Chondrocyte (in vitro differentiated cells): Measurements from ENCODE around the gene XK. TPM values are rescaled to one million over a fixed set of nuclear protein-coding genes. Genes with fewer than 3 reads are reported as not detected.

Experiments used
- DNase-seq: peaks from one replicate; pipeline ENCODE4 v3.0.0; 2021; ENCODE audit warnings: mixed read lengths, low spot score
- H3K27ac Mint-ChIP-seq: one replicate; pipeline ENCODE4 v1.8.0; 2021; ENCODE audit warnings: mild to moderate bottlenecking, moderate library complexity, mixed read lengths; ENCODE audit not compliant: unreplicated experiment
- H3K27me3 Mint-ChIP-seq: 2 replicates; pipeline ENCODE4 v1.8.0; 2021; ENCODE audit warnings: low read depth, mixed read lengths
- H3K36me3 Mint-ChIP-seq: 2 replicates; pipeline ENCODE4 v1.8.0; 2021; ENCODE audit warnings: low read depth, mixed read lengths
- H3K4me1 Mint-ChIP-seq: 2 replicates; pipeline ENCODE4 v1.8.0; 2021; ENCODE audit warnings: low read depth, mild to moderate bottlenecking, mixed read lengths
- H3K4me3 Mint-ChIP-seq: one replicate; pipeline ENCODE4 v1.8.0; 2021; ENCODE audit warnings: mild to moderate bottlenecking, moderate library complexity, mixed read lengths; ENCODE audit not compliant: unreplicated experiment
- H3K9me3 Mint-ChIP-seq: 2 replicates; pipeline ENCODE4 v1.8.0; 2021; ENCODE audit warnings: low read depth, mixed read lengths
- total RNA-seq: library from RNA; stranded (reverse); gene quantifications from 3 replicates; pipeline ENCODE4 v1.2.1, GENCODE V29; 2021
- TF ChIP-seq, protein P1 (sequence below): fragments of 200-600 bp; sonication (generic); IDR thresholded peaks from 2 replicates; pipeline ENCODE4 v1.5.0; 2021; ENCODE audit warnings: antibody characterized with exemption, mild to moderate bottlenecking, moderate library complexity

The XK gene
- total RNA-seq, 1 donor from 2014 or later, result 0.07 TPM

DNA sequence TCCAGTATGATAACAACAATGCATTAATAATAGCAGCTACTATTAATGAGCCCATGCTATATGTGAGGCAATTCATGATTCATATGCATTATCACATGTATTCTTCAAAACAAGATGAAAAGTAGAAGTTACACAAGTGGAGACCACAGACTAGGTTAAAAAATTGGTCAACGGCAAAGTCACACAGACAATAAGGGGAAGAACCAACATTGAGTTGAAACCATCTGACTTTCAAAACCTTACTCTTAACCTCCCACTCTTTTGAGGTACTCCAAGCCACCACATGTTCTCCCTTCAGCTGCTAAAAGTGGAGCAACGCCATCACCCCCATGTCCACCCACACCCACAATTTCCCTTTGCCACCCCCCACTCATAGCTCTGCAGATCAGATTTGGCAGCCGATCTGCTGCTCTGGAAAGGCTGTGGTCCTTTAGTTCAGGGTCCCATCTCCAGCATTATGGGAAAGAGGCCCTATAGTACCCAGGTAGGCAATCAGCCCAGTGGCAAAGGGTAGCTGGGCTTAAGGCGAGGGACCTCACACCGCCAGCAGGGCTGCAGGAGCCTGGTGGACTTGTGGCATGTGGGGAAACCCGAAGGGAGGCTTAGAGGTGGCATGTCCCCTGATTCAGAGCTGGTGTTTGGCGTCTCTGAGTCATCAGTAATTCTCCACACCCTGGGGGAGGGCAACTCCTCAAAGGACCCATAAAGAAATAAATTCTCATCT lies 60.8 kb downstream of the XK start:
- H3K4me1 Mint-ChIP-seq, result no peaks in the 10 kb centered on the region
- H3K27me3 Mint-ChIP-seq, result peaks cover 7% of the 10 kb centered on the region
- no peak overlapping the region for H3K4me3 Mint-ChIP-seq
- no peaks in the 10 kb centered on the region for H3K36me3 Mint-ChIP-seq
- TF ChIP-seq, protein P1, sequence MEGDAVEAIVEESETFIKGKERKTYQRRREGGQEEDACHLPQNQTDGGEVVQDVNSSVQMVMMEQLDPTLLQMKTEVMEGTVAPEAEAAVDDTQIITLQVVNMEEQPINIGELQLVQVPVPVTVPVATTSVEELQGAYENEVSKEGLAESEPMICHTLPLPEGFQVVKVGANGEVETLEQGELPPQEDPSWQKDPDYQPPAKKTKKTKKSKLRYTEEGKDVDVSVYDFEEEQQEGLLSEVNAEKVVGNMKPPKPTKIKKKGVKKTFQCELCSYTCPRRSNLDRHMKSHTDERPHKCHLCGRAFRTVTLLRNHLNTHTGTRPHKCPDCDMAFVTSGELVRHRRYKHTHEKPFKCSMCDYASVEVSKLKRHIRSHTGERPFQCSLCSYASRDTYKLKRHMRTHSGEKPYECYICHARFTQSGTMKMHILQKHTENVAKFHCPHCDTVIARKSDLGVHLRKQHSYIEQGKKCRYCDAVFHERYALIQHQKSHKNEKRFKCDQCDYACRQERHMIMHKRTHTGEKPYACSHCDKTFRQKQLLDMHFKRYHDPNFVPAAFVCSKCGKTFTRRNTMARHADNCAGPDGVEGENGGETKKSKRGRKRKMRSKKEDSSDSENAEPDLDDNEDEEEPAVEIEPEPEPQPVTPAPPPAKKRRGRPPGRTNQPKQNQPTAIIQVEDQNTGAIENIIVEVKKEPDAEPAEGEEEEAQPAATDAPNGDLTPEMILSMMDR, result no peak
- H3K27ac Mint-ChIP-seq, result no peak overlapping the region
- DNase-seq, result no peak
- peaks cover 7% of the 10 kb centered on the region for H3K9me3 Mint-ChIP-seq

DNA sequence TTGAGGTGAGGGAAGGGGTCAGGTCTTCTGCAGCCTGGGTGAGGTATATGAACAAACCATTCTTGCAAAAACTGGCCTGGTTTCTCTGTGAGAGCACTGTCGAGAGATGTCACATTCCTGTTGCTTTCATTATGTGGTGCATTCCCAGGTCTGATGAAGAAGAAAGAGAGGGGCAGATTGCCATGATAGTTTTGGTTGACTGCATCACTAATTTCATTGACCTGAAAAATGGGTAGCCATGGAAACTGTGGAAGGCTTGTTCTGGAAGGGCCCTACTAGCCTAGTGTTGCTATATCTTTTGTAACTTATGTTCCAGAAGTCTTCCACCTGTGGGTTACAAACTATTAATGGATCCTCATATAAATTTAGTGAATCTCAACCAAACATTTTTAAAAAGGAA lies 61.4 kb downstream of the XK start:
- TF ChIP-seq, protein P1, result no peak
- H3K4me3 Mint-ChIP-seq, result no peak overlapping the region
- peaks cover 7% of the 10 kb centered on the region for H3K27me3 Mint-ChIP-seq
- peaks cover 11% of the 10 kb centered on the region for H3K9me3 Mint-ChIP-seq
- no peak overlapping the region for H3K27ac Mint-ChIP-seq
- H3K4me1 Mint-ChIP-seq, result no peaks in the 10 kb centered on the region
- DNase-seq, result no peak
- no peaks in the 10 kb centered on the region for H3K36me3 Mint-ChIP-seq

DNA sequence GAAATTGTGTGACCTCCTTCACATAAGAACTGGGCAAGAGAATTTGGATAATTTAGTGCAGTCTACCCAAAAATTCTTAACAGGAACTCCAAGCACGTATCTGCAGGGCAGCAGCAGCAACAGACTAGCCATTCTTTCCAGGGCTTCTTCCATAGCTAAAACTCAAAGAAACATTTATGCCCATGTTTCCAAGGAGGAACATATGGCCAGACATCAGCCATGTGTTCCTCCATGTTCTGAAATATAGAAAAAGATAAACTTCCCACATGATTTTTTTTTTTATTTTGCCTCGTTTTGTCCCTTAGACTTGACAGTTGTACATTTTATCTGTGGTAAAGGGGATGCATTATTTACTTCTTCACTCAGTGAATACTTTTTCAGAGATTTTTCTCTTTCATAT lies 66.7 kb downstream of the XK start:
- TF ChIP-seq, protein P1, result no peak
- Mint-ChIP-seq H3K36me3 (no peaks in the 10 kb centered on the region), H3K27me3 (no peaks in the 10 kb centered on the region), H3K9me3 (peaks cover 7% of the 10 kb centered on the region), H3K4me1 (no peaks in the 10 kb centered on the region), H3K4me3 (no peak overlapping the region), H3K27ac (no peak overlapping the region)
- no peak for DNase-seq

DNA sequence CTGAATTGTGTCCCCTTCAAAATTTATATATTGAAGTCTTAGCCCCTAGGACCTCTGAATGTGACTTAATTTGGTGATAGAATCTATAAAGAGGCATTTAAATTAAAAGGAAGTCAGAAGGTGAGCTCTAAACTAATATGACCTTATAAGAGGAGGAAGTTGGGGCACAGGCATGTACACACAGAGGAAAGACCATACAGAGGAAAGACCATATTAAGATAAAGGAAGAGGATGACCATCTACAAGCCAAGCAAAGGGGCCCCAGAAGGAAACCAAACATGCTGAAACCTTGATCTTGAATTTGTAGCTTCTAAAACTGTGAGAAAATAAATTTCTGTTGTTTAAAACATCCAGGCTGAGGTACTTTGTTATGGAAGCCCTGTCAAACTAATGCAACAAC lies 67.3 kb downstream of the XK start:
- Mint-ChIP-seq H3K4me3 (no peak overlapping the region), H3K36me3 (no peaks in the 10 kb centered on the region), H3K9me3 (peaks cover 7% of the 10 kb centered on the region), H3K27ac (no peak overlapping the region), H3K4me1 (no peaks in the 10 kb centered on the region), H3K27me3 (no peaks in the 10 kb centered on the region)
- no peak for DNase-seq
- TF ChIP-seq, protein P1, result no peak

DNA sequence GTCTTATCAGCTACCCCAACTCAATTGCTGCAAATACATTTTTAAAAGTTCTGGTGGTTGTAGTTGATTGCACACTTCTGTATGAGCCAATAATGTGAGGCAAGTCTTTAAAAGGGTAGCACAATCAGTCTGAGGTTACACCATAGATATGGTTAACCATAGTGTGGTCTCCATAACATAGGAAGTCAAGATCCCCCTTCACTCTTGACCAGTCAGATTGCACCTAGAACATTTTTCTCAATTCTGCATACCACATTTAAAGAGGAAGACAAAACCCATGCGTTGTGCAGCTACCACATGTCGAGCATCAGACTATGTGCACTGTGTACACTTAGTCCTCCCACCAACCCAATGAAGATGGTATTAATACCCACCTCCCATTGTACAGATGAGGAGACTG lies 67.8 kb downstream of the XK start:
- no peaks in the 10 kb centered on the region for H3K27me3 Mint-ChIP-seq
- TF ChIP-seq, protein P1, result no peak
- H3K4me3 Mint-ChIP-seq, result no peak overlapping the region
- no peaks in the 10 kb centered on the region for H3K4me1 Mint-ChIP-seq
- H3K36me3 Mint-ChIP-seq, result no peaks in the 10 kb centered on the region
- peaks cover 7% of the 10 kb centered on the region for H3K9me3 Mint-ChIP-seq
- no peak overlapping the region for H3K27ac Mint-ChIP-seq
- no peak for DNase-seq
